ENCODE results near the gene CEACAM18.

- TF ChIP-seq CTCF (IDR thresholded peaks at IDR 0.05; ENCODE audit: low read depth, low read length, poor library complexity, severe bottlenecking) (no peak), EZH2phosphoT487 (IDR thresholded peaks at IDR 0.05; ENCODE audit: borderline replicate concordance, low read length) (no peak)
Observed at GRCh38 chr19:51440052-51440451, 38.3 kb upstream of the CEACAM18 start.

All from DOHH2 (cell line).